Esophagus (tissue), 2 donors: ENCODE data around the gene LIPA. TPM values are rescaled to one million over a fixed set of nuclear protein-coding genes. Genes with fewer than 3 reads are reported as not detected.

Experiments used
- polyA plus RNA-seq, 2 donors: library from polyadenylated mRNA; stranded (reverse); fragments of 200-250 nt; gene quantifications; one replicate each; pipeline ENCODE4 v1.2.3, GENCODE V29; 2013
- donor health status: healthy with polysubstance abuse.
- donor health status: Bipolar disorder and iron deficiency.

Gene LIPA
- polyA plus RNA-seq, 2 donors, result 7.8 to 17.3 TPM

Other genes with a start within 250 kb of the LIPA start
- 1 to 10 TPM; 2.8 to 9.0 TPM for gene CH25H, start 44.5 kb downstream of the LIPA start, polyA plus RNA-seq
- 1 to 10 TPM in 1 of 2 donors, under 1 TPM in 1; 0.94 to 1.1 TPM for gene IFIT2, start 50.3 kb upstream of the LIPA start, polyA plus RNA-seq
- 1 to 10 TPM; 1.4 to 2.6 TPM for gene IFIT3, start 76.2 kb upstream of the LIPA start, polyA plus RNA-seq
- not detected for gene IFIT1B, start 126.3 kb upstream of the LIPA start, polyA plus RNA-seq
- gene IFIT1, start 140.8 kb upstream of the LIPA start, polyA plus RNA-seq, result 1 to 10 TPM; 2.3 to 2.7 TPM
- gene IFIT5, start 162.8 kb upstream of the LIPA start, polyA plus RNA-seq, result 1 to 10 TPM; 3.4 to 4.8 TPM